Activated naive CD8-positive, alpha-beta T cell treated with anti-CD3 and anti-CD28 coated beads, Interleukin-2, amount 10 ng/mL, durations not matched to agents 7 days and 5 days (primary cell): ENCODE results near the gene P2RY2. TPM values are rescaled to one million over a fixed set of nuclear protein-coding genes. Genes with fewer than 3 reads are reported as not detected.
A peak's percentile ranks its signal among the peaks of the same experiment; 100 is the strongest.

Experiments
- ATAC-seq: fragments of 150-1000 bp; cut with Tn5 transposase; one replicate; pipeline ENCODE4 v1.10.0; 2021; ENCODE audit warnings: low read depth, moderate library complexity
- POLR2A ChIA-PET: fragments of 350-600 bp; sonication (Branson Sonifier 250); formaldehyde crosslinking; loops from one replicate; lab custom pipeline; 2021; ENCODE audit warnings: antibody characterized with exemption; lab: Charles Lee
- DNase-seq: peaks from one replicate; pipeline ENCODE4 v3.0.0; 2021
- H3K27ac Mint-ChIP-seq: one replicate; pipeline ENCODE4 v1.8.0; 2022; ENCODE audit warnings: mild to moderate bottlenecking, mixed read lengths
- H3K27me3 Mint-ChIP-seq: one replicate; pipeline ENCODE4 v1.8.0; 2022; ENCODE audit warnings: mild to moderate bottlenecking, moderate library complexity, mixed read lengths
- H3K36me3 Mint-ChIP-seq: one replicate; pipeline ENCODE4 v1.8.0; 2021; ENCODE audit warnings: mild to moderate bottlenecking, mixed read lengths
- H3K4me1 Mint-ChIP-seq: one replicate; pipeline ENCODE4 v1.8.0; 2021; ENCODE audit warnings: mixed read lengths
- H3K4me3 Mint-ChIP-seq: one replicate; pipeline ENCODE4 v1.8.0; 2022; ENCODE audit warnings: mild to moderate bottlenecking, moderate library complexity, mixed read lengths
- H3K9me3 Mint-ChIP-seq: one replicate; pipeline ENCODE4 v1.8.0; 2021; ENCODE audit warnings: mixed read lengths
- total RNA-seq, 2 experiments: library from RNA; stranded (reverse); gene quantifications; one replicate each; pipeline ENCODE4 v1.2.3, GENCODE V29; 2021

P2RY2 gene
- total RNA-seq, 2 experiments from 2014 or later, result not detected

DNA sequence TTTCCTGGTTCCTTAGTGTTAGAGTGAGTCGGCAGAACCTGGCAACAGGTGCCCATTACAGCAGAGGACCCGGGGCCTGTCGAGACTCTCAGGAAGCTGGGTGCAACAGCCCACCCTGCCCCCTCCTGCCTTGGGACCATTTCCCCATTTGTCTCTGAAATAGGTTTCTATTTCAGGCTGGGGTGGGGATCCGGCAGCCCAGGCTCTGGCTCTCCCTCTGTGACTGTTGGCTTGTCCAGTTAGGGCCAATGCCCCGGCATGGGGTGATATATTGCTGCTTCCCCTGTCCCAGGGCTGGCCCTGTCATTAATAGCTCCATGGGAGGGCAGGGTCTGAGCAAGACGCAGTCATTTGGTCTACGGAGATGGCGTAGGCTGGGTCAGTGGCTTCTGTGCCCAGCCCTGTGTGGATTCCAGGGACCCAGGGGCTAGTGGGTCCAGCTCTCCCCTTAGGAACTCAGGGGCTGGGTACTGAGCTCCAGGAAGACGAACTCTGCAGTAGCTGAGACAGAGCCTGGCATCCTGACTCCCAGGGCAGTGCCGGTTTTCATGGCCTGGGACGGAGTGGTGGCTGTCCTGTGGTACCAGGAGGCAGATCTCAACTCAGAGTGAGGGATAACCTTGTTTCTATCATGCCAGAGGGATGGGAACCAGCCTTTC, 56.8 kb downstream of the P2RY2 start:
- H3K9me3 Mint-ChIP-seq, result no peaks in the 10 kb centered on the region
- ATAC-seq (no peak), DNase-seq (peak; percentile 9)
- H3K4me3 Mint-ChIP-seq, result no peak overlapping the region
- POLR2A ChIA-PET, result no interaction called here
- H3K4me1 Mint-ChIP-seq, result no peaks in the 10 kb centered on the region
- H3K36me3 Mint-ChIP-seq, result no peaks in the 10 kb centered on the region
- no peak overlapping the region for H3K27ac Mint-ChIP-seq
- peaks cover 13% of the 10 kb centered on the region for H3K27me3 Mint-ChIP-seq

DNA sequence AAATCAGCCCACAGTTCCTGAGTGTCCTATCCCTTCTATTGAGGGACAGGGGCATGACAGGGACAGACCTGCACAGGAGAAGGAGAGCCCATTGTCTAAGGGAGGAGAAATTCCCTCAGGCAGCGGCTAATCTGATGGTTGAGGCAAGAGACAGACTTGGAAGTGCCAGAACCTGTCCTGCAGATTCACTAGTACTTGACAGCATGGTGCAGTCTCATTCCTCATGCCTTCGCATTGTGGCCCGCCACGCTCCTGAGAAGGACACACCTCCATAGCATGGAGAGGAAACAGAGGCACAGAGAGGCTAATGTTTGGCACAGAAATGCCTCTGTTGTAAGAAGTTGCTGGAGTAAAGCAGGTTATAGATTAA, 57.3 kb downstream of the P2RY2 start:
- POLR2A ChIA-PET, result no interaction called here
- Mint-ChIP-seq H3K9me3 (no peaks in the 10 kb centered on the region), H3K36me3 (no peaks in the 10 kb centered on the region), H3K4me3 (no peak overlapping the region), H3K27me3 (peaks cover 13% of the 10 kb centered on the region), H3K27ac (no peak overlapping the region), H3K4me1 (no peaks in the 10 kb centered on the region)
- DNase-seq, result peak; percentile 2
- no peak for ATAC-seq

DNA sequence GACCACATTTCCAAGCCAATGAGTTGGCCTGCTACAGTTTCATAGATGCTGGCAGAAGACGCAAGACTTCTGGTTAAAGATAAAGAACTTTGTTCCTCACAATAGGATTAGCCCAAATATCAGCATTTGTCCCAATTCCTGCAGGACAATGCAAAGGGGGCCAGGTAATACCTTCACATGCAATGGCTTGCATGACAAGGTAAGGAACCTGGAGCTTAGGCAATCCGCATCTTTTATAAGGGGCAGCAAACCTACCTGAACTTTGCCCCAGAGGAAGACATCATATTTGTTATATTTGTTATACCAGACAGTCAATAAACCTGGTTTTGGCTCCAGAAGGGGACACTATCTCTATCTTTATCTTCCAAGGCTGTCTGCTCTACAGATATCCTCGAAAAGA, 59.4 kb downstream of the P2RY2 start:
- DNase-seq, result no peak
- H3K4me3 Mint-ChIP-seq, result no peak overlapping the region
- H3K9me3 Mint-ChIP-seq, result no peaks in the 10 kb centered on the region
- no peaks in the 10 kb centered on the region for H3K36me3 Mint-ChIP-seq
- no peak for ATAC-seq
- POLR2A ChIA-PET, result no interaction called here
- peaks cover 13% of the 10 kb centered on the region for H3K4me1 Mint-ChIP-seq
- H3K27ac Mint-ChIP-seq, result no peak overlapping the region
- H3K27me3 Mint-ChIP-seq, result peaks cover 11% of the 10 kb centered on the region

DNA sequence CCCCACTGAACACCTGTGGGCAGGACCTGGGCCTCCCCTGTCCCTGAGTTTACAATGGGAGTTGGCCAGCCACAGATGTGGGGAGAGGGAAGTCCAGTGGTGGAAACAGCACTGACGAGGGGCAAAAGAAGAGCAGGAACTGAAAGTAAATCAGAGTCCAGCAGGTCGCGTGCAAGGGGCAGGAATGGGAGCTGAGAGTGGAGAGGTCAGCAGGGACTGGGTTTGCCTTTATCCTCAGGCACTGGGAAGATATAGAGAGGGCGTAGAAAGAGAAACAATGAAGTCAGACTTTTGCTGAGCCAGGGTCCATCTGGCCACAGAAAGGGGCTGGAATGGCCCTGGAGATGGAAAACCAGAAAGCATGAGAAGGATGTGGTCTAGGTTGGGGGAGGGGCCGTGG, 62.5 kb downstream of the P2RY2 start:
- ATAC-seq (no peak), DNase-seq (no peak)
- H3K27ac Mint-ChIP-seq, result no peak overlapping the region
- POLR2A ChIA-PET, result no interaction called here
- no peaks in the 10 kb centered on the region for H3K9me3 Mint-ChIP-seq
- peak overlapping the region; percentile 28 for H3K4me3 Mint-ChIP-seq
- peaks cover 14% of the 10 kb centered on the region for H3K4me1 Mint-ChIP-seq
- peaks cover 5% of the 10 kb centered on the region for H3K27me3 Mint-ChIP-seq
- H3K36me3 Mint-ChIP-seq, result no peaks in the 10 kb centered on the region

DNA sequence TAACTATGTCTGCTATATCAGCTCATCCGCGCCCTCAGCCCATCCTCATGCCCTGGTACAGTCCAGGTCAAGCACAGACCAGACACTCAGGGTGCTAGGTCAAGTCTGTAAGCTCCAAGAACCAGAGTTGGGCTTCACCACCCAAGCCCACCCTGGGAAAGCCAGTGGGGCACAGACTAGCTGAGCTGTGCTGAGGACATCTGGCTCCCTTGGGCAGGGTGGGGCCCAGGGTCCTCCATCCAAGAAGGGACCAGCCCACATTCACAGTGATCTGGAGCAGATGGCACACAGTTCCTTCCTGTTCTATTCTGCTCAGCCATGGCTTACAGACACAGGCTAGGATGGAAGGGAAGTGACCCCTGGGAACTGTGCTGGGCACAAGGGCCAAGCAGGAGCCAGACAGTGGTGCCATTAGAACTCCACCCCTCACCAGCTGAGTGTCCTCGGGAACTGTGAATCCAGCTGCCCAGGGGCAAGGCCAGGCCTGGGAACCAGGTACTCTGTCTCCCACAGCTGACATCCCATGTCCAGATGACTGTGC, 63.2 kb downstream of the P2RY2 start:
- POLR2A ChIA-PET, result interaction anchor here (0.8 kb wide), 1 partner anchor 13 kb away, joined by 3 read pairs; no protein-coding TSS in a partner anchor
- Mint-ChIP-seq H3K27ac (no peak overlapping the region), H3K27me3 (peaks cover 5% of the 10 kb centered on the region), H3K9me3 (no peaks in the 10 kb centered on the region), H3K36me3 (no peaks in the 10 kb centered on the region), H3K4me1 (peaks cover 14% of the 10 kb centered on the region), H3K4me3 (no peak overlapping the region)
- no peak for ATAC-seq
- DNase-seq, result no peak

DNA sequence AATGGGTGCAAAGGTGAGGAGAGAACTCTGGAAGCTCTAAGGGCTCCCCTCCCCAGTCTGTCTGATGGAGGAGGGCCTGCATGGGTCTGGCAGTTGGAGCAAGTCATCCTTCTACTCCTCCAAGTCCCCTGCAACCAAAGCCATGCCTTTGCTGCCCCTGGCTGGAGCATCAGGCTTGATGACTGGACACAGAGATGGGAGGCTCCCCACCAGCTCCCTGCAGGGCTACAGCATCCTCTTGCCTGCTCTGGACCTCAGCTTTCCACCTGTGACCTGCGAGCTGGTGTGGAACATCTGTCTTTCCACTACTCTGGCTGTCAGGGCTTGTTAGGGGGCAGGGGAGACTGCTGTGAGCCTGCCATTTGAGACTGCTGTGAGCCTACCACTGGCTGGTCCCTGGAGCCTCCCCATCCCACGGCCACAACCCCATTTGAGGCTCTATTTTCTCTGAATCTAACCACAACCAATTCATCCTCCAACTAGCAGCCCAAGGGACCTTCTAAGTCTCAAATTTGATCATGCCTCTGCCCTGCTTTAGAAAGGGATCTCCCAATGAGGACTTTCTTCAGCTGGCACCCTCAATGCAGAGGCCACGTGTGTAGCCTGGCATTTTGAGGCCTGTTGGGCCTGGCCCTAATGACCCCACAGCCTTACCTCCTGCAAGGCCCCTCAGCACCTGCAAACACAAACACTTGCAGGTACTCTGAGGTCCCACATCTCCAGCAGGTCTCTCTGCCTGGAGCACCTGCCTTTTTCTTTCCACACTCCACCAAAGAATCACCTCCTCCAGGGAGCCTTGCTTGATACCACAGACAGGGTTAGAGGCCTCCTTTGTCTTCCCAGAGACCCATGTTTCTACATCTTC, 63.9 kb downstream of the P2RY2 start:
- Mint-ChIP-seq H3K36me3 (no peaks in the 10 kb centered on the region), H3K27me3 (no peaks in the 10 kb centered on the region), H3K27ac (peak overlapping the region; percentile 70), H3K4me3 (peak overlapping the region; percentile 44), H3K4me1 (peaks cover 19% of the 10 kb centered on the region), H3K9me3 (no peaks in the 10 kb centered on the region)
- ATAC-seq, result peak; percentile 64
- POLR2A ChIA-PET, result interaction anchor here (0.8 kb wide), 1 partner anchor 13 kb away, joined by 3 read pairs; no protein-coding TSS in a partner anchor
- no peak for DNase-seq

DNA sequence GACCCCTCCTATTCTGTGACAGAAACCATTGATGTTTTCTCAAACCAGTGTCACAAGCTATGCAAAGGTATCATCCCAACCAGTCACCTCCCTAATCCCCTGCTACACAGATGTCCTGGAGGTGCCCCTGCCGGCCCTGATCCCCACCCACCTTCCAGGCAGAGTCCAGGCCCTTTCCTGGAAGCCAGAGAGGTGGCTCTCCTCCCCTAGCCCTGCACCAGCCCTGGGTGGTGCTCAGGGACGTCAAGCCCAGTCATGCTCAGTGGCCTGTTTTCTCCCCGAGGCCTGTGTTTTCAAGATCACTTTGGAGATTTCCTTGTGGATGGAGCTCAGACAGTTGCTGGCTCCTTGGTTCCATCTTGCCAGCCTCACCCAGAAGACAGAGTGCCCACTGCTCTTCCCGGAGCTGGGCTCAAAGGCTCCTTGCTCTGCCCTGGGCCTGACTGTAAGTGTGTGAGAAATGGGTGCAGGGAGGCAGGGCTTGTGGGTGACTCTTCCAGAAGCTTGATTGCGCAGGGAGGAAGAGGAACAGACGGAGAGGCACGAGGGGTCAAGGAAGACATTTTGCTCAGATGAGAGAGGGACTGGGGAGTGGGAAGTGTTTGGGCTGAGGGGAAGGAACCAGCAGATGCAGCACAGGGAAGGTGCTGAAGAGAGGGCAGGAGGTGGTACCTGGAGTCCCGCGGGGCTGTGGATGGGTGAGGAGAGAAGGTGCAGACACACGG, 65.4 kb downstream of the P2RY2 start:
- ATAC-seq (no peak), DNase-seq (no peak)
- POLR2A ChIA-PET, result no interaction called here
- H3K27me3 Mint-ChIP-seq, result no peaks in the 10 kb centered on the region
- no peaks in the 10 kb centered on the region for H3K36me3 Mint-ChIP-seq
- no peak overlapping the region for H3K4me3 Mint-ChIP-seq
- no peak overlapping the region for H3K27ac Mint-ChIP-seq
- no peaks in the 10 kb centered on the region for H3K9me3 Mint-ChIP-seq
- peaks cover 30% of the 10 kb centered on the region for H3K4me1 Mint-ChIP-seq

DNA sequence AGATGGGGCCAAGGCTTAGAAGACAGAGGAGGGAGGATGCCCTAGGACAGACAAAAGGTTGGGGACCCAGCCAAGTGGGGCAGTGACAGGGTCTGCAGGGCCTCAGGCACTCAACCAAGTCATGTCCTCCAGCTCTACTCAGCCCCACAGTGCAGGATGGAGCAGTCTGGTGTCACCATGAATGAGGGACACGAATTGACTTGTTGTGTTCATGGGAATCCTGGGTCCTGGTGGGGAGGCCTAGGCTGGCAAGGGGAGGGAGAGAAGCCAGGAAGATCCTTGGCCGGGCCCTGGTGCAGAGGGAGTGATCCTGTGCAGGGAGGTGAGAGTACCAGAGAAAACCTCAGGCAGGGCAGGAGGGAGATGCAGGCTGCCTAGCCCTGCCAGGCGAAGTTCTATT, 66.0 kb downstream of the P2RY2 start:
- no peak for ATAC-seq
- Mint-ChIP-seq H3K4me3 (no peak overlapping the region), H3K4me1 (peaks cover 35% of the 10 kb centered on the region), H3K27ac (no peak overlapping the region), H3K27me3 (no peaks in the 10 kb centered on the region), H3K9me3 (no peaks in the 10 kb centered on the region), H3K36me3 (no peaks in the 10 kb centered on the region)
- no peak for DNase-seq
- POLR2A ChIA-PET, result no interaction called here

DNA sequence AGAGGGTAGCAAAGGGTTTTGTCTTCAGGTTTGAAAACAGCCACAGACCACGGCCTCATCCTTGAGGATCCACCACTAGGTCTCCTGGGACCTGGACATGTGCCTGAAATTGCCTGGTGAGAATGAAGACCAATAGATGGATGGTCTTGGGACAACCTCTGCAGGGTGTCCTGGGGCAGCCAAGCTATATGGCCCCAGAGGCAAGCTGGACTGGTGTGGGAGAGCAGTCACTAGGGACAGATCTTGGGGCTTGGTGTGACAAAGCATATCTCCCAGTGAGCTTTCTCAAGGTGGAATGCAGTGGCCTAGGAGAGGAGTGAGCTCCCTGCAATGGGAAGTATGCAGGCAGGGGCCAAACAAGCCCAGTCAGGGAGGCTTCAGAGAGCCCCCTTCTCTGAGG, 67.6 kb downstream of the P2RY2 start:
- Mint-ChIP-seq H3K4me3 (no peak overlapping the region), H3K27ac (no peak overlapping the region), H3K36me3 (no peaks in the 10 kb centered on the region), H3K27me3 (no peaks in the 10 kb centered on the region), H3K4me1 (peaks cover 33% of the 10 kb centered on the region), H3K9me3 (no peaks in the 10 kb centered on the region)
- DNase-seq (peak; percentile 21), ATAC-seq (no peak)
- POLR2A ChIA-PET, result no interaction called here

Other genes with a start within 250 kb of the P2RY2 start
- 10 to 100 TPM; 53.3 to 60.1 TPM for gene FCHSD2, start 76.0 kb upstream of the P2RY2 start, total RNA-seq
- gene P2RY6, start 54.1 kb downstream of the P2RY2 start, total RNA-seq, result under 1 TPM in 1 of 2 experiments, not detected in 1; 0.44 TPM
- not detected for gene ARHGEF17, start 90.0 kb downstream of the P2RY2 start, total RNA-seq
- gene RELT, start 158.1 kb downstream of the P2RY2 start, total RNA-seq, result 10 to 100 TPM; 26.2 to 28.4 TPM